T-helper 9 cell (primary cell): ENCODE data around the gene BDH1.
"Not testable (repeated sequence)": the region's sequence is repeated elsewhere in the genome, so short reads cannot be mapped to it uniquely, and the experiment has no call there.

Source experiments
- DNase-seq: peaks from one replicate; pipeline ENCODE4 v3.0.0-alpha.2; 2020

Gene BDH1

DNA sequence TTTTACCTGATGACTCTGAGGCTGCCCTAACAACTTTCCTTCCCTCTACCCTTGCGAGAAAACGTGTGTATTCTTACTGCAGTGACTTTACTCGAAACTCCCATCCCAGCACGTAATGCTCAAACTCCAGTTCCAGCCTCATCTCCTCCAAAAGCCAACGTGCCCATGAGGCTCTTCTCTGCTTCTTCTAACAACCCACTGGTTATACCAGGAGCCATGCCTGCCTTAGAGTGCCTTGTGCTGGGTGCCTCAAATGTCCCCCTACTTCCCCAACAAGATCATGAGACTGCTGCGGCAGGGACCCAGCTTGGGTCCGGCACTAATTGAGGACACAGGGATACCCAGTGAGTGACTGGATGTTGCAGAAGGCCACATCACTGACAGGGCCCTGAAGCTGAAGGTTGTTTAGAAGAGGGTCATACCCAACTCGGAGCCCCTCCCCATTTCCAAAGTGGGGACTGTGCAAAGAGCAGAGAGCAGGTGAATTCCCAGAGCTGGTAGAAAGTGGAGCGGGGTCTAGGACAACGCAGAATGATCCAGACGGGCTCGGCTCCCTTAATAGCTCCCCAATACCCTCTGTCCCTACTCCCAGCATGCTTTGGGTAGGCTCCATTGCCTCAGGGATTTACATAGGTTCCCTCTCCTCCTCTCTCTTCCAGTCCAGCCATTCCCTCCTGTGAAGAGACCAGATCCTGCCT is 71.4 kb downstream of the BDH1 start:
- no peak for DNase-seq

DNA sequence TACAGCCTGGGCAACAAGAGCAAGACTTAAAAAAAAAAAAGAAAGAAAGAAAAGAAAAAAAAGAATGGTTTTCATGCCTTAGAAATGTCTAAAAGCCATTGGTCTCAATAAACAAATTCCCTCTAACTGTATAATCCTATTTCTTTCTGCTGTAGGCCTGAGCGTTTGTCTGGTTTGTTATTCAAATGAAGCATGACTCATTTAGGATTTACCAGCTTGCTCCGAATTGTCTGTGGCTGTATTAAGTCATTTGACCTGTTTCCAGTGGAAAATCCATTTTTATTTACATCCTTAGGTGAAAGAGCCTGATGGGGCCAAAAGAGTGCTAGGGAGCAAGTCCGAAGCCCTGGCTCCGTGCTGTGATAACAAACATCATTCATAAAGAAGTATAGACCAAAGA is 73.8 kb downstream of the BDH1 start:
- DNase-seq = no peak

DNA sequence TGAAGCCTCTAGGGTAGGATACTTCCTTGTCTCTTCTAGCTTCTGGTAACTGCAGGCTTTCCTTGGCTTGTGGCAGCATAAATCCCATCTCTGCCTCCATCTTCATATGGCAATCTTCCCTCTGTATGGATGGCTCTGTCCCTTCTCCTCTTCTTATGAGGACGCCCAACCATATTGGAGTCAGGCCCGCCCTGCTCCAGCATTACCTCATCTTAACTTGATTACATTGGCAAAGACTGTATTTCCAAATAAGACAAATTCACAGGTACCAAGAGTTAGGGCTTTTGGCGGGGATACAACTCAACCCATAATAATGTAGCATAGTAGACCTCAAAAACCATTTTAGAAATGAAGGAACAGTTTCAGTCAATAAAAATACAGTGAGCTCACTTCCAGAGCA is 75.4 kb downstream of the BDH1 start:
- no peak for DNase-seq

DNA sequence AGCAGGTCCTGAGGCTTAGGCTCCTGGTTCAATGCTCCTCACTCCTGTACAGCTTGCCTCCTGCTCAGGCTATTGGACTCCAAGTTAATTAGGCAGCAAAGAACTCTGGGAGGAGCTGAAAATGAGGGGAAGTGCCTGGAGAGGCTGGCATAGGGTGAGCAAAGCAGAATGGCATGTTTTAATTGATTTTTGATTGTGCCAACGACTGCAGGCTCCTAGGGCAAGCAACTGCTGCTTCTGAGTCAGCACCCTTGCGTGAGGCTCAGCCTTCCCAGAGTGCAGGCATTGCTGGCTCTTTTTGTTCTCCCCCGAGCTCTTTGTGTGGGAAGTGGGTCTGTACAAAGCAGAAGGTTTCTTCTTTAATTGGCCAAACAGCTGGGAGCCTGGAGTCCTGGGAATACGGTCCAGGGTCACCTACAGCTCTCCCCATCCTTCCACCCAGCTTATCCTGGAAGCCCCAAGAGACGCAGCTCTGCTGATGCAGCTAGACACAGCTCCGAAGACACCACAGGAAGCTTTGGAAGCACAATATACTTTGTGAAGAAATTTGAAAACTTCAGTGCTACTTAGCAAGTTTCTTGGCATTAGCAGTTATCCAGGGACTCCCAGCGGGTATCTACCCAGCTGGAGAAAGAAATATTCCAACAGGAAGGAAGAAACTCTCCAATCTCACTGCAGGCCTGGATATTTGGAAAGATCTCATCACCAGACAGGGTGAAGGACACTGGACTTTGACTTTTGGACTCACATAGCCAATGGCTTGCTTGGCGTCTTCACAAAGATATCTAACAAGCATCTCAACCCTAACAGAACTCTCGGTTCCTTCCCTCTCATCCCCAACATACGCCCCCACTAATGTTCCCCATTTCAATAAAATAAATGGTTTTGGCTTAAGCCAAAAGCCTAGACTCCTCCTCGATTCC is 76.8 kb downstream of the BDH1 start:
- DNase-seq = no peak

DNA sequence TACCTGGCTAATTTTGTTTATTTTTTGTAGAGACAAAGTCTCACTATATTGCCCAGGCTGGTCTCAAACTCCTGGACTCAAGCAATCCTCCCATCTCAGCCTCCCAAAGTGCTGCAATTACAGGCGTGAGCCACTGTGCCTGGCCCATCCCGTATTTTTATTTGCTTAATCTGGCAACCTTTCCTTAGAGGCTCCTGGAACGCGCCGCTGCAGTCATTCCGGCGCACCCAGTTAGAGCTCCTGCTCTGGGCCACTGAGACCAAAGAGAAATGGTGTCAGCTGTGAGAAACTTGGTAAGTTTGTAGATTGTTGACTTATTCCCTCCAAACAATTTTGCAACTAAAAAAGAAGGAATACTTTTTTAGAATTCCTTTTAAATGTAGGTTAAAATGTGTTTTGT is 78.0 kb downstream of the BDH1 start:
- DNase-seq = not testable (repeated sequence)

DNA sequence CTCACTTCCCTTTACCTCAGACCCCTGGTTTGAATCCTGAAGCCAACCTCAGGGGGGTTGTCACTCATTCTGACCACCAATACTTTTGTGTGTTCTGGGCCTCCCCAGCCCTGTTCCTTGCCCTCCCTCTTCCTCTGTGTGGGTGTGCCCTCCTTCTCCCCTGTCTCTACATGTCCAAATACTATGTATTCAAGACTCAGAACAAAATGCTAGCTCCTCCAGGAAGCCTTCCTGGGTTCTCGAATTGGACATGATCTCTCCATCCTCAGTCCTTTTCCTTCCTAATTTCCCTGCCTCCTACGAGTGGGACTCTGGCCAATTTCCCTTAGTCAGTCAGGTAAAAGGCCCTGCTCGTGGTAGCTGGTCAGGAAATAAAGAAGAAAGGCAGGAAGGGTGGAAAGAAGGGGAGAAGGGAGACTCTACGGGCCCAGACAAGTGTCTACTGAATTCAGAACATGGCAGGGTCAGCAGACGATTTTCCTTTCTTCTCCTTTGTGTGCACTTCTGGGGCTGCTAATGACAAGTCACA is 79.7 kb downstream of the BDH1 start:
- no peak for DNase-seq

DNA sequence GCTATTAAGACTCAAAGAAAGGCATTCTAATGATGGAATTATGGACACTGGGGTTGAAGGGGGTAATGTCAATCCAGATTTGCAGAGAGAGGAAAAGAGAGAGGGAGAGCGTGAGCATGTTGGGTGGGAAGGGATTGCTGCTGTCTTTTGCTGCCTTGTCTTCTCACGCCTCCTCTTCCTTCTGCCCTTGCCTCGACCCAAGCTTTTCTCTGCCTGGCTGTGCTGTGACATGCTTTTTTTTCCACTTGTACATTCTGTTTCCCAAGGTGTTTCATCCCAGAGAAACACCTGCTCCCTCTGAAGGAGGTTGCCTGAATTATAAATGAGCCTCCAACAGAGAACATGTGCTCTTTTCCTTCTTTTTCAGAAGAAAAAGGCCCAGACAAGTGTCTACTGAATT is 80.3 kb downstream of the BDH1 start:
- DNase-seq = no peak

DNA sequence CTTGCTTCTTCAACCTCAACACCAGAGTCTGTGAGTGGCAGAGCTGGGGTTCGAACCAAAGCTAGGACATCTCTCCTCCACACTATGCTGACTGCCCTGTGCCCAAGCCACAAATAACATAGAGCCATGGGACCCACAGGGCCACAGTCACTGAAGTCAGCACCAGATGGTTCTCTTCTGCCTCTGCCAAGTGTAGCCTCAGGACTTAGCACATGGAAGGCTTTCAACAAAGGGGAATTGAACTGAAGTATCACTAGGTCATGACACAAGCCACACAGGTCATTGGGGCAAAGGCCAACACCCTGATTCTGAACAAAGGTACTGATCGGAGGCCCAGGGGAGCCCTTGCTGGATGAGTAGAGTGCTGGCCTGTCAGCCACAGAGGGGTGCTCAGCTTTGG is 83.6 kb downstream of the BDH1 start:
- DNase-seq = no peak

DNA sequence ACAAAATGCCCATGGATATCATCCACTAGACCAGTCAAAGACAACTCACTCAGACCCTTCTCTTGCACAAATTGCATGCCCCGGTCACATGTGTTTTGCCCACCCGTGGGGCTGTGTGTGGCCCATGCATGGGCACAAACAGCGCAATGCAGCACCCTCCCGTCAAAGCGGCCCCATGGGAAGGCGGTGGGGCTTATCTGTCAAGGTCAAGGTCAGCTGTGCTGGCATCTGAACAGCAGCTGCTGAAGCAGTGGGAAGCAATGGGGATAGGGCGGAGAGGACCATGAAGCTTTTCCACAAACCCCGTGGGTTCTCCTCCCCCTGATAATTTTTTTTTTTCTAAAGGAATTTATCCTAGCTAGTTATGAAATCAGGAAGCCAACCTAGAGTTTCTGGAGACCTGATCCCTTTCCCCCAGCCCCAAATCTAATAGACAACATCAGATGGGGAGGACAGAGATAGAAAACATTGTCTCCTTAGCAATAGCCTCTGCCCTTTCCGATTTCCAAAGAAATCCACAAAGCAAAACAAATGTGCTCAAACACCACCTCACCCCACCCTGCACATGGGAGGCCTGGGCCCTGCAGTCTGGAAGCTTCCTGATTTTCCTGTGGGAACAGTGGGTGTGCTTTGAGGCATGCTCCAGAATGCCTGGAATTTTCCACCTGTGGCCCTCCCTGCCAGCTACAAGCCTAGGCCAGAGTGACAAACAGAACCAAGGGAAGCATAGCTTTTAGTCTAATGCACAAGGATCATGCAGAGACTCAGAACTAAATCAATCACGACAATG is 84.4 kb downstream of the BDH1 start:
- DNase-seq = no peak

DNA sequence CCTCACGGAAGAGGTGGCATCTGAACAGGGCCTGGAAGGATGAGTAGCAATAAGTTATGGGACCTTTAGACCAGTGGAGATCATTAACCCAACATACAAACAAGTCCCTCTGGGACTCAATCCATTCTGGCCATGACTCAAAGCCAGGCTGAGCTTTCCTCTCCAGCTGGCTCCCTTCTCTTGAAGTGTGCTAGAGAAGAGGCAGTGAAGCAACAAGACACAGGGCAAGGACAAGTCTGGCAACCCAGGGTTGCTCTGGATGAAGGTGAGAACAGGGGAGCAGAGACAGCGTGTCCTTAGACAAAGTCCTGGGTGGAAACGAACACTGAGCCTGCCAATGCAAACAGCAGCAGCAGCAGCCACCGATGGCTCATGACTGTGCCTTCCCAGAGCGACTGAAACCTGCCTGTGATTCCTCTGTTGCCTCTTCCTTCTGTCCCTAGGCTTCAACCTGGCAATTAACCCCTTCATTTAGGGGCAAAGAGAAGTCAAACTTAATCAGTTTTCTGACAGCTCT is 86.8 kb downstream of the BDH1 start:
- no peak for DNase-seq

DNA sequence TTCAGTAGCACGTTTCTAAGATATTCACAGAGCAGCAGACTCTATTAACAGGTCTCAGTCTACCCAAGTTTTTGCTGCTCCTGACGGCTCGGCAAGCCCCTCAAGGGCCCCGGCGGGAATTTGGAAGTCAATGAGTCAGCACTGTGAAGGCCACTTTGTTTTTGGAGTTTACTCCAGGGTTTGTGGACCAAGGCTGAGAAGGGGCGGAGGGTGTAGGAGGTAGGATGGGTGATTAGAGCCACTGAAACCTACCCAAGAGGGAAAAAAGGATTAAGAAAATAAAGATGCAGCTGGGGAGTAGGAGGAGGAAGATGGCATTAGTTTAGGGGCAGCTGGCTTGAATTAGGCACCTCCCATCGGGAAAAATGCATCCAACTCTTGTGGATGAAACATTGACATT is 87.6 kb downstream of the BDH1 start:
- DNase-seq = no peak

DNA sequence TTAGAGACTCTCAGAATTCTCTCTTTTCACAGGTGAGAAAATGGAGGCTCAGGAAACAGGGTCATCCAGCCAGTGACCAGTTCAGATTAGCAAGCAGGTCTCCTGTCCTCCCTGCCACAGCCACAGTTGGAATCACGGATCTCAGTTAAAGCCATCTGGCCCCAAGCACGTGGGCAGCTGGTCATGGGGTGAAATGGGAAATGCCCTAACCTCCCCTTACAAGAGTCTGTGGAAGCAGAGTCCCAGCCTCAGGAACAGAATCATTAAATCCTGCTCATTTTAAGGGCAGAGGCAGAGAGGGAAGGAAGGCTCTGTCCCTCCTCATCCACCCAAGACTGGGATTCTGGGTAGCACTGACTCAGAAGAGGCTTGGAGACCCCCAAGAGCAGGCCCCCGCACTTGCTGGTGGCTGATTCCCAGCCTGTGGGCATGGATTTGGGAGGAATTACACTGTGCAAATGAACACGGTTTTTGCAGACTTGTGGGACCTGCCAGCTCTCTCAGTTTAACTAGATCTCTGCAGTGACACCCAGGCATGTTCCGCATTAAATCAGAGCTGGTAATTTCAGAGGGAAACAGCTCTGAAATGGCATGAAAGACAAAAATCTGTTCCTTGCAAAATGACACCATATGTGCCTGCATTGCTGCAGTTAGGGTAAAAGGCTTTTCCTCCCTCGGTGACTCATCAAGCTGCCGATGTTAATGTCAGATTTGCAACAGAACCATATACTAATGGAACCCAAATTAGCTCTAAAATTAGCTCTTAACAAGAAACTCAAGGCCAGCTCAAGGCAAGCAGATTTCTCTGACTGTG is 89.0 kb downstream of the BDH1 start:
- DNase-seq = no peak

DNA sequence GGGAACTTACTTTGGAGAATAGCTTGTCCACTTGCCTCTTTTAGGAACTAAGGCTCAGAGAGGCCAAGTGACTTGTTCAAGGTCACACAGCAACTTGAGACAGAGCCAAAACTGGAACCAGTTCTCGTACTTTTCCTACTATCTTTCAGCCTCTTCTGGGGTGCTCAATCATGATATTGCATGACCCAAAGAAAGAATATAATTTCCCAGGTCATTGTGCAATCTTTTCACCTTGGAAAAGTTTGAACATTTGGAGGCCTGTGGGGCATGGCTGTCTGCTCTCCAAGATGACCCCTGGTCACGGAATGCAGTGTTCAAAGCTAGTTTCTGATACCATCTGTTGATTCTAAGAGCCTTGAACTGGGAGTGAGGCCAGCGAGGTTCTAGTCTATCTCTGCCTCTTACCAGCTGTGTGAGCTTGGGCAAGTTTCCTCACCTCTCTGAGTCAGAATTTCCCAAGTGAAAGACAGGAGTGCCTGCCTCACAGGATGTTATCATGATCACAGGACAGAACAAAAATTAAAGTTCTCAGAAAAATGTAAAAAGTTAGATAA is 89.7 kb downstream of the BDH1 start:
- DNase-seq = no peak

DNA sequence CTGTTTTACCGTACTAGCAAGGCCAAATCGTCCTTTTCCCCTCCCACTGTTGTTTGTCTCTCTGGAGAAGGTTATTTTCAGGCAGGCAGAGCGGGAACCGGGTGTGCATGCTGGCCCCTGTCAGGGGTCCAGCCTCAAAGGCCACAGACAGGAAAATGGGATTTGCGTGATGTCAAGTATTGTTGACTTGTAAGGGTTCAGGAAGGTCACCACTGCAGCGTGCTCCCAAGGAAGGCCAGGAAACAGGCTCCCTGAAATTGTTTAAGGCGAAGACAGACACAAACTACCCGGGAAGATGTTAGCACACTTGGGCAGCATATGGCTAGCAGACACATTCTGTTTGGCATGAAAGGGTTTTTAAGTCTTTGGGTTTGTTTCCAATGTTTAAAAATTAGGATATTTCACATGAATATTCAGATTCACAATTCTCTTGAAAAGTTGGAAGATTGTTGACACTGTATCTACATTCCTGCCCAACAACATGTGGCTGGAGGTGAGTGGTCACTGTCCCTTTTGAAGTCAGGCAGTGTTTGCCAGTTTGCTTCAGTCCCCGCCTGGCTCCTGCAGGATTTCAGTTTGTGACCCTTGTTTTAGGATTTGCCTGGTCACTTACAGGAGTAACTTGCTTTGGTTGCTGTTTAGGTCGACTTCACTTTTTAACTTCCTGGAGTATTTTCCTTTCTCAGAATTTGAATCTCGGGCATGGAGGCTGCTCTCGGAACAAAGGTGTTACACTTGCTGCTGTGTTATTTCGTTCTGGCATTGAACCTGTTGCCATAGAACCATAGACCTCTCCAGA is 90.4 kb downstream of the BDH1 start:
- DNase-seq = no peak

DNA sequence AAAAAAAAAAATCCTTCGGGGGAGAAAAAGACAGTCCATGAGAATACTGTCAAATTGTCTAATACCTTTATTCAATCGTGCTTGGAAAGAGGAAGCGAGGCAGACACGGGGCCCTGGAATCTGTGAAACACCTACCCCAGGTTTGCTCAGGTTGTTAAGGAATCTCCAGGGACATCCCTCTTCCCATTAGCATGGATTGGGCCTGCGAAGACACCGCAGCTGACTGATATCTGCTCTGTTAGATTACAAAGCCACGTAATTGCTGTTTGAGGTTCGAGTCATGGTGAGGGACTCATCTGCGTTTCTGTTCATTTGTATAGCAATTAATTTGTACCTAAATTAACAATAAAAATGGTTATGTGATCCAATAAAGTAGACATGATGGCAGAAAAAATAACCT is 91.0 kb downstream of the BDH1 start:
- DNase-seq = no peak

DNA sequence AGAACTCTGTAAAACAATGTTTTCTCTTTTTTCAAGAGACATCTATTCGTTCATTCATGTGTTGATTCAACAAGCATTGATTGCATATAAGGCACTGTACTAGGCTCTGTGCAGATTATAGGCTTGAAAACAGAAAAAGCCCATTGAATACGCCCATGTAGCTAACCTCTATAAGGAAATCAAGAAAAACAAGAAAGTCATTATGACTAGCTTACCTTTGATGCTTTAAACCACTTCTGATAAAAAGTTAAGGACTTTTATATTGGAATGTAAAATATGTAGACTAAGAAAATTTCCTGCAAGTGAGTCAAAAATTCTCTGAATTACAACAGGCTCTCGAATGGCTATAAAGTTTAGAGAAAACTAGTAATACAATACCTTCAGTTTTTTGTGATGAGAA is 92.5 kb downstream of the BDH1 start:
- no peak for DNase-seq

DNA sequence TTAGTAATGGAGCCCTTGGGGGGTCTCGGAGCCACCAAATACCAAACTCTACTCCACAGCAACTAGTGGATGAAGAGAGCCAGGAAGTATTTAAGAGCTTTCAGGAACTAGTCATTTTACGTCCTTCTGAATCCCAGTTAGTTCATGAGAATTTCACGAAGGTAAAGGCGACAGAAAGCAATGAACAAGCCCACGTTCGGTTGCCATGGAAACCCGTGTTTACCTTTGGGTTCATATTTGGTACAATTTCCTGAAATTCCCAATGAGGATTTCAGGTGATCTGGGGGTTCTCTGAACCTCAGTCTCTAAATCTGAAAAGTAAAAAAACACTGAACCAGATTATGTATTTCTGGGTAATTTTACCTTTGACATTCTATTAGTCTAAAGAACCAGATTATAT is 93.0 kb downstream of the BDH1 start:
- DNase-seq = no peak

DNA sequence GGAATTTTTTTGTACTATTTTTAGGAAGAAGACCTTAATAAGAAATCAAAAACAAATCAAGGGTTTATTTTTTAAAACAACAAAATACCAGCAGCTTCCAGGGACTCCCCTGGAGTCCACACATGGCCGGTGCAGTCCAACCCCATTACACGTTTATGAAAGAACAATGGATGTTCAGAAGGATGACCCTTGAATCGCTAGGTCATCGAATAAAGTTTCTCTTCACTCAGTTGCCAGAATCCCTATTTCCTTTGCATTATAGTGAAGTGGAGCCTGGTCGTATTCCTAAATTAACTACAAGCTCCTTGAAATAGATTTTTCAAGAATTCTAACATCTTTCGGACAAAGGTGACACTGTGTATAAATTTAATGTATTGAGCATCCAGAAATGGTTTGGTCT is 95.1 kb downstream of the BDH1 start:
- no peak for DNase-seq

DNA sequence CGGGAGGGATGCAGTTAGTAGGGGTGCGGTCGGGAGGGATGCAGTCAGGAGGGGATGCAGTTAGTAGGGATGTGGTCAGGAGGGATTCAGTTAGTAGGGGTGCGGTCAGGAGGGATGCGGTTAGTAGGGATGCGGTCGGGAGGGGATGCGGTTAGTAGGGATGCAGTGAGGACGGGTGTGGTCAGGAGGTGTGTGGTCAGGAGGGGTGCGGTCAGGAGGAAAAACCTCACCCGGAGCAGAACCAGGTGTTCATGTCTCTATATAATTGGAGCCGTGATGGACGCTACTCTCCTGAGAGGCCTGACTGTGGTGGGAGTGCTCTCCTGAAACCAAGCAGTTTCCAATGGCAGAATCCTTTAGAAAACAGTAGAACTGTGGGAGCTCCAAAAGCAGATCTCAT is 95.8 kb downstream of the BDH1 start:
- DNase-seq = no peak
